Ascending aorta (tissue), 2 donors: ENCODE measurements around the gene FSTL4. TPM values are rescaled to one million over a fixed set of nuclear protein-coding genes. Genes with fewer than 3 reads are reported as not detected.

Experiments
- DNase-seq, 2 donors: peaks; one replicate each; pipeline ENCODE4 v3.0.0-alpha.2; 2019; ENCODE audit warnings: low spot score in 2 of 2
- H3K27ac ChIP-seq, 2 donors: fragments of 200-600 bp; sonication (generic); one replicate each; pipeline ENCODE4 v1.5.1; 2016 to 2017; ENCODE audit warnings: mild to moderate bottlenecking in 1 of 2
- H3K27me3 ChIP-seq: fragments of 200-600 bp; sonication (generic); one replicate; pipeline ENCODE4 v1.5.1; 2017
- H3K36me3 ChIP-seq, 2 donors: fragments of 200-600 bp; sonication (generic); one replicate each; pipeline ENCODE4 v1.5.1; 2016
- H3K4me1 ChIP-seq, 2 donors: fragments of 200-600 bp; sonication (generic); one replicate each; pipeline ENCODE4 v1.5.1; 2016 to 2017; ENCODE audit warnings: mild to moderate bottlenecking in 1 of 2
- H3K4me3 ChIP-seq, 2 donors: fragments of 200-600 bp; sonication (generic); one replicate each; pipeline ENCODE4 v1.5.1; 2016 to 2017; ENCODE audit warnings: mild to moderate bottlenecking in 1 of 2
- H3K9me3 ChIP-seq, 2 donors: fragments of 200-600 bp; sonication (generic); one replicate each; pipeline ENCODE4 v1.5.1; 2016
- CTCF ChIP-seq, 3 experiments: fragments of 200-600 bp in 2 of 3; fragments of 450-650 bp in 1 of 3; sonication (generic) in 2 of 3; IDR thresholded peaks; one replicate each; pipeline ENCODE4 v1.5.1; 2016 to 2019; ENCODE audit warnings: antibody characterized with exemption in 3 of 3, mild to moderate bottlenecking in 1 of 3, moderate library complexity in 1 of 3
- intact Hi-C: fragments of 100-400 bp; cut with DNase I; formaldehyde crosslinking; loops from one replicate; pipeline ENCODE4 v1.15.1; 2023
- total RNA-seq: library from RNA; depleted of rRNA; stranded (reverse); fragments of >200 nt; gene quantifications from one replicate; pipeline ENCODE4 v1.1.0, GENCODE V29; 2016

Gene FSTL4
- total RNA-seq, 1 donor from 2014 or later: 0.11 TPM

DNA sequence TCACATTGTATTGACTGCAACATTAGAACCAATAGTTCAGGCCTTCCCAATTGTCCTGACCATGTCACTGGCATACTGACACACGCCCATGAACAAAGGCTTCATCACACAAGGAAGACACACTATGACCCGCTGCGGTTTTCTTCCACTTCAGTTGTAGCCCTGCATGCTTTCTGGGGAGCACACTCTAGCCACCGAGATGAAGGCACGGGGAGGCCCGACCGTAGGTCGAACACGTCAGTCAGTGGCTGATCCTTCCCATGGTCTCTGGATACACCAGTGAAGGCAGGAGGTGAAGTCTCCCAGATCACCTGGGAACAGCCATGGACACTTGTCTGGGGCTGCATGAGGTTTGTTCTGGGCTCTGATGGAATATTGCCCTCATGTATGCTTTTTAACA is 224.7 kb downstream of the FSTL4 start:
- no peaks in the 10 kb centered on the region for H3K36me3 ChIP-seq
- no peak for TF ChIP-seq CTCF (IDR thresholded peaks at IDR 0.05)
- DNase-seq: peak in 1 of 2 donors; percentile 15
- no peaks in the 10 kb centered on the region for H3K27me3 ChIP-seq
- no peaks in the 10 kb centered on the region for H3K9me3 ChIP-seq
- H3K27ac ChIP-seq: no peak overlapping the region
- no peak overlapping the region for H3K4me3 ChIP-seq
- intact Hi-C loops: no loop called here
- H3K4me1 ChIP-seq: no peaks in the 10 kb centered on the region

GRCh38 chr5:133387091-133387490 is 225.2 kb downstream of the FSTL4 start:
- H3K36me3 ChIP-seq: no peaks in the 10 kb centered on the region
- no peak for TF ChIP-seq CTCF (IDR thresholded peaks at IDR 0.05)
- no peak overlapping the region for H3K4me3 ChIP-seq
- H3K9me3 ChIP-seq: no peaks in the 10 kb centered on the region
- DNase-seq: peak in 1 of 2 donors; percentile 7
- intact Hi-C loops: no loop called here
- H3K4me1 ChIP-seq: no peaks in the 10 kb centered on the region
- no peak overlapping the region for H3K27ac ChIP-seq
- no peaks in the 10 kb centered on the region for H3K27me3 ChIP-seq

DNA sequence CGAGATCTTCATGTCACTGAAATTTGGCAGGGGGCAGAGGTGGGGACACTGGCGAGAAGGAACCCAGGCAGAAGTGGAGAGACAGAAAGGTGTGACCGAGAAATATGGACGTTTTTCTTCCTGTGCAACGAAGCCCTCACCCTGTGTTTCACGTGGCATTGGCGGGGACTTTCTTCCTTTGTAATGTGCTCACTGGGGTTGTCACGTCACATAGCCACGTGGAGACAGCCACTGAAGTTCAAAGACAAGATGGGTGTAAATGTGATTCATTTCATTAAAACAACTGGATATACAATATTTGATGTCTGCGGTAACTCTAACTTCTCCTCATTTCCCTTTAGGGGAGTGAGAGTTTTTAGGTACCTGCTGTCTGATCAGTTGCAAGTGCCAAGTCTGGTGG is 225.7 kb downstream of the FSTL4 start:
- Histone ChIP-seq H3K9me3 (no peaks in the 10 kb centered on the region), H3K36me3 (no peaks in the 10 kb centered on the region), H3K27ac (no peak overlapping the region), H3K4me3 (no peak overlapping the region), H3K4me1 (no peaks in the 10 kb centered on the region), H3K27me3 (no peaks in the 10 kb centered on the region)
- intact Hi-C loops: no loop called here
- TF ChIP-seq CTCF (IDR thresholded peaks at IDR 0.05): no peak
- peak in 1 of 2 donors; percentile 11 for DNase-seq

DNA sequence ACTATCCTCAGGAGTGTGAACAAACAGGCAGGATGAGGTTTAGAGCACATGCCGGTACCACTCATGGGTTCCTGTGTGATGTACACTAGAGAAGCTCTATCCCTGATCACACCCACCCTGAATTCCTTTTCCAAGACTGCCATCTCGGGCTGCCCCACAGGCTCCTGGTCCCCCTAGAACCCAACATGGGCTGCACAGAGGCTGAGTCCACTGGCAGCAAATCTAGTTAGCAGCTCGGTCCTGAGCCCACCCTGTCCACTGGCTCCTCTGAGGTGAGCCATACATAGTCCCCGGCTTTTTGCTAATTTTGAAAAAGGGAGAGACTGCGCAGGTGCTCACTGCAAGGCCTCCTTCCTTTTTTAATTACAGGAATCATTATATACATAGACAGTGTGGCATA is 227.0 kb downstream of the FSTL4 start:
- no peak for TF ChIP-seq CTCF (IDR thresholded peaks at IDR 0.05)
- peak in 1 of 2 donors; percentile 19 for DNase-seq

DNA sequence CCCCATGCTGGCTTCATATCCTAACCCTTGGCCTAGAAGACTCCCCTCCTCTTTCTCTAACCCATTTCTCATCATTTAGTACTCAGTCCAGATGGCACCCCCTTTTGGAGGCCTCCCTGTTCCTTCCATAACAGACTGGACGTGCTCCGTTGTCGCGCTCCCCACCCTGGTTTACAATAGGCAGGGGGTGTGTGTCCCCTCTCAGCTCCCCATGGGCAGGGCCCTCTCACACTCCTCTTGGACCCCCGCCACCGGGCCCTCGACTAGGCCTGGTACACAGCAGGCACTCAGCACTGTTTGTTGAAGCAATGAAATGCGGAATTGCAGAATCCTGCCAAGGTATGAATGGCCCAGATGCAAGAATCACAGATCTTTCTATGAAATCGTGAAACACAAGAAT is 227.4 kb downstream of the FSTL4 start:
- Histone ChIP-seq H3K27ac (no peak overlapping the region), H3K9me3 (no peaks in the 10 kb centered on the region), H3K36me3 (no peaks in the 10 kb centered on the region), H3K27me3 (no peaks in the 10 kb centered on the region), H3K4me3 (no peak overlapping the region), H3K4me1 (no peaks in the 10 kb centered on the region)
- DNase-seq: peak in 1 of 2 donors; percentile 11
- no peak for TF ChIP-seq CTCF (IDR thresholded peaks at IDR 0.05)
- intact Hi-C loops: no loop called here

More for the DNA sequence above, 227.0 kb downstream of the FSTL4 start:
- Histone ChIP-seq H3K4me1 (no peaks in the 10 kb centered on the region), H3K4me3 (no peak overlapping the region), H3K36me3 (no peaks in the 10 kb centered on the region), H3K9me3 (no peaks in the 10 kb centered on the region), H3K27me3 (no peaks in the 10 kb centered on the region), H3K27ac (no peak overlapping the region)
- intact Hi-C loops: no loop called here
